Uterus (tissue), 2 donors: ENCODE results near the gene ADK.

ENCODE experiments used
- POLR2A ChIP-seq, 2 donors: fragments of 450-650 bp; IDR thresholded peaks; one replicate each; pipeline ENCODE4 v1.6.1; 2016; ENCODE audit warnings: antibody characterized with exemption in 2 of 2, mild to moderate bottlenecking in 1 of 2, moderate library complexity in 1 of 2
- TF ChIP-seq, protein P1 (sequence below), 4 experiments: fragments of 200-600 bp in 2 of 4; fragments of 450-650 bp in 2 of 4; sonication (generic) in 2 of 4; IDR thresholded peaks; one replicate each; pipeline ENCODE4 v1.5.1; 2016 to 2019; ENCODE audit warnings: antibody characterized with exemption in 4 of 4, mild to moderate bottlenecking in 2 of 4, moderate library complexity in 1 of 4

DNA sequence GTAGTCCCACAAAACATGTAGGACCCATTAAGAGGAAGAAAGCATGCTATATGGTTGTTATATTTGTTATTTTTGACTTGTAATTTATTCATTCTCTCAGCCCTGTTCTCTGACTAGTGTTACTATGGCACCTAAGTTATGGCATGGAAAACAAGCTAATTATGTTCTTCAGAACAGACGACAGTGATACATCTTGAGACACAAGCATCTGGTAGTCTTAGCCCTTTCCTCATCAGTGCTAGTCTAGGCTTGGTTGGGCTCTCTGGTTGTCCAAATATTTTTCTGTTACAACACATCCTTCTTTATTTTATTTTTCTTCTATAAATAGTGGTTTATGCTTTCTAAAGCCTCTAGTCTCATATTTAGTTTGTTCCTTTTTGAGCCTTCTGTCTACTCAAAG is 367.0 kb downstream of the ADK start:
- no peak for TF ChIP-seq POLR2A (IDR thresholded peaks at IDR 0.05)
- TF ChIP-seq, protein P1, sequence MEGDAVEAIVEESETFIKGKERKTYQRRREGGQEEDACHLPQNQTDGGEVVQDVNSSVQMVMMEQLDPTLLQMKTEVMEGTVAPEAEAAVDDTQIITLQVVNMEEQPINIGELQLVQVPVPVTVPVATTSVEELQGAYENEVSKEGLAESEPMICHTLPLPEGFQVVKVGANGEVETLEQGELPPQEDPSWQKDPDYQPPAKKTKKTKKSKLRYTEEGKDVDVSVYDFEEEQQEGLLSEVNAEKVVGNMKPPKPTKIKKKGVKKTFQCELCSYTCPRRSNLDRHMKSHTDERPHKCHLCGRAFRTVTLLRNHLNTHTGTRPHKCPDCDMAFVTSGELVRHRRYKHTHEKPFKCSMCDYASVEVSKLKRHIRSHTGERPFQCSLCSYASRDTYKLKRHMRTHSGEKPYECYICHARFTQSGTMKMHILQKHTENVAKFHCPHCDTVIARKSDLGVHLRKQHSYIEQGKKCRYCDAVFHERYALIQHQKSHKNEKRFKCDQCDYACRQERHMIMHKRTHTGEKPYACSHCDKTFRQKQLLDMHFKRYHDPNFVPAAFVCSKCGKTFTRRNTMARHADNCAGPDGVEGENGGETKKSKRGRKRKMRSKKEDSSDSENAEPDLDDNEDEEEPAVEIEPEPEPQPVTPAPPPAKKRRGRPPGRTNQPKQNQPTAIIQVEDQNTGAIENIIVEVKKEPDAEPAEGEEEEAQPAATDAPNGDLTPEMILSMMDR (IDR thresholded peaks at IDR 0.05) = no peak
